Thoracic aorta (tissue), 2 donors: Measurements from ENCODE around the gene MARK4. TPM values are rescaled to one million over a fixed set of nuclear protein-coding genes. Genes with fewer than 3 reads are reported as not detected.

Experiments
- ATAC-seq: fragments of 150-250 bp; one replicate; pipeline ENCODE4 v1.8.0; 2017; ENCODE audit warnings: low read depth; ENCODE audit not compliant: insufficient number of reproducible peaks, low FRiP score
- DNase-seq: peaks from one replicate; pipeline ENCODE4 v3.0.0-alpha.2; 2020; ENCODE audit warnings: low spot score
- H3K27ac ChIP-seq, 2 donors: fragments of 200-600 bp; sonication (generic); 1 replicate in 1 of 2; 2 replicates in 1 of 2; pipeline ENCODE4 v1.5.1; 2016; ENCODE audit warnings: mild to moderate bottlenecking in 2 of 2, moderate library complexity in 2 of 2
- H3K27me3 ChIP-seq: fragments of 200-600 bp; sonication (generic); replicated peaks from 2 replicates; pipeline ENCODE4 v1.6.0; 2016; ENCODE audit warnings: mild to moderate bottlenecking; ENCODE audit not compliant: insufficient read depth
- H3K36me3 ChIP-seq: fragments of 200-600 bp; sonication (generic); one replicate; pipeline ENCODE4 v1.5.1; 2016
- H3K4me1 ChIP-seq, 2 donors: fragments of 200-600 bp; sonication (generic); 1 replicate in 1 of 2; 2 replicates in 1 of 2; pipeline versions ENCODE4 v1.5.1 to v1.6.0; 2016; ENCODE audit warnings: low read depth in 2 of 2, mild to moderate bottlenecking in 1 of 2; ENCODE audit not compliant: control insufficient read depth in 1 of 2
- H3K4me3 ChIP-seq: fragments of 200-600 bp; sonication (generic); 2 replicates; pipeline ENCODE4 v1.5.1; 2016; ENCODE audit warnings: mild to moderate bottlenecking
- H3K9me3 ChIP-seq: fragments of 200-600 bp; sonication (generic); 2 replicates; pipeline ENCODE4 v1.5.1; 2016
- CTCF ChIP-seq: fragments of 200-600 bp; sonication (generic); IDR thresholded peaks from one replicate; pipeline ENCODE4 v1.5.1; 2019; ENCODE audit warnings: antibody characterized with exemption
- total RNA-seq, 2 donors: library from RNA; depleted of rRNA; stranded (reverse); fragments of >200 nt; gene quantifications; one replicate each; pipeline versions ENCODE4 v1.1.0 to v1.2.3, GENCODE V29; 2016

Gene MARK4
- total RNA-seq, 2 donors from 2014 or later: 24.1 to 36.2 TPM

- no peak for ATAC-seq
Observed at GRCh38 chr19:45231891-45232290, 19.2 kb upstream of the MARK4 start.

GRCh38 chr19:45234089-45234869, 16.8 kb upstream of the MARK4 start:
- no peaks in the 10 kb centered on the region for H3K36me3 ChIP-seq
- no peak for TF ChIP-seq CTCF
- H3K27ac ChIP-seq: no peak overlapping the region
- ATAC-seq (no peak), DNase-seq (no peak)
- no peak overlapping the region for H3K4me3 ChIP-seq
- H3K27me3 ChIP-seq: no peaks in the 10 kb centered on the region
- H3K9me3 ChIP-seq: no peaks in the 10 kb centered on the region
- peaks cover 0 to 3% of the 10 kb centered on the region in 2 donors for H3K4me1 ChIP-seq

More at GRCh38 chr19:45231891-45232290, 19.2 kb upstream of the MARK4 start:
- TF ChIP-seq CTCF: no peak
- DNase-seq: no peak
- H3K27ac ChIP-seq: no peak overlapping the region
- no peaks in the 10 kb centered on the region for H3K36me3 ChIP-seq
- H3K9me3 ChIP-seq: no peaks in the 10 kb centered on the region
- H3K4me3 ChIP-seq: no peak overlapping the region
- H3K4me1 ChIP-seq: peaks cover 0 to 3% of the 10 kb centered on the region in 2 donors
- H3K27me3 ChIP-seq: no peaks in the 10 kb centered on the region

GRCh38 chr19:45235485-45235884, 15.6 kb upstream of the MARK4 start:
- no peaks in the 10 kb centered on the region for H3K9me3 ChIP-seq
- H3K36me3 ChIP-seq: no peaks in the 10 kb centered on the region
- H3K27me3 ChIP-seq: no peaks in the 10 kb centered on the region
- ATAC-seq: no peak
- no peak for TF ChIP-seq CTCF
- peaks cover 0 to 3% of the 10 kb centered on the region in 2 donors for H3K4me1 ChIP-seq
- no peak for DNase-seq
- no peak overlapping the region for H3K27ac ChIP-seq
- H3K4me3 ChIP-seq: no peak overlapping the region

- no peak for DNase-seq
- no peak for ATAC-seq
- TF ChIP-seq CTCF: no peak
- Histone ChIP-seq H3K9me3 (no peaks in the 10 kb centered on the region), H3K27me3 (no peaks in the 10 kb centered on the region), H3K4me3 (no peak overlapping the region), H3K36me3 (no peaks in the 10 kb centered on the region), H3K4me1 (peaks cover 0 to 3% of the 10 kb centered on the region in 2 donors), H3K27ac (no peak overlapping the region)
Observed at GRCh38 chr19:45238556-45238955, 12.5 kb upstream of the MARK4 start.

GRCh38 chr19:45243144-45243732, 7.8 kb upstream of the MARK4 start:
- no peak for DNase-seq
- no peak for ATAC-seq
- no peaks in the 10 kb centered on the region for H3K27me3 ChIP-seq
- no peak for TF ChIP-seq CTCF
- H3K4me3 ChIP-seq: no peak overlapping the region
- H3K9me3 ChIP-seq: no peaks in the 10 kb centered on the region
- H3K36me3 ChIP-seq: no peaks in the 10 kb centered on the region
- no peak overlapping the region for H3K27ac ChIP-seq
- no peaks in the 10 kb centered on the region for H3K4me1 ChIP-seq
